ENCODE results near the gene PAMR1.

DNA sequence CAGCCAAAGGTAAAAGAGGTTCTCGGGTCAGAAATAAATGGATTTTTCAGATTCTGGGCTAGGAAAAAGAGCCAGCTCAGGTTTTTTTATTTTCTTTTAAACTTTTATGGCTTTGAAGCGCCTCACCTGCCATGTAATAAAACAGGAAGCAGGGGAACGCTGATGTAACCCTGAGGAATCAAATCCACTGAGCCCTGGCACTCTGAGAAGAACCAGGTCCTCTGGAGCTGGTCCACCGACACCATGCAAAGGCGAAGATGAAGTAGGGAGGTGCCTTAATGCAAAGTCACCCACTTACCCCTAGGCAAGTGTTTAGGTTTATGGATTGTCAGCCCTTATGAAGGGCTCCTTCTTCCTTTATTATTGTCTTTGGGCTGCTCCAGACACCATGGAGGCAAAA, 1.6 kb downstream of the PAMR1 start:
- TF ChIP-seq CTCF (IDR thresholded peaks at IDR 0.05 in 4 of 5, conservative IDR thresholded peaks at IDR 0.05 in 1 of 5), result no peak
- TF ChIP-seq POLR2A (IDR thresholded peaks at IDR 0.05), result no peak
